ENCODE results near the gene CNNM3.
A peak's percentile ranks its signal among the peaks of the same experiment; 100 is the strongest.

- TF ChIP-seq POLR2A (IDR thresholded peaks at IDR 0.05; ENCODE audit: low read depth, low read length) = peak; percentile 56; the same call in 1 of the 2 replicates
- no peak for TF ChIP-seq POLR2AphosphoS5 (IDR thresholded peaks at IDR 0.05; ENCODE audit: low read depth, low read length)
- no peak for TF ChIP-seq TAF1 (IDR thresholded peaks at IDR 0.05; ENCODE audit: borderline replicate concordance, low read depth, low read length)
These were observed at the start of gene CNNM3 for GRCh38 chr2:96816127-96816835.

Data from GM12892 (cell line).